GM21526 (cell line): ENCODE results near the gene SNRK.

Source experiments
- ATAC-seq: cut with Tn5 transposase; IDR thresholded peaks from one replicate; pipeline ENCODE4 v1.9.1; 2021; ENCODE audit warnings: moderate library complexity; ENCODE audit not compliant: unreplicated experiment, low FRiP score

The SNRK gene

DNA sequence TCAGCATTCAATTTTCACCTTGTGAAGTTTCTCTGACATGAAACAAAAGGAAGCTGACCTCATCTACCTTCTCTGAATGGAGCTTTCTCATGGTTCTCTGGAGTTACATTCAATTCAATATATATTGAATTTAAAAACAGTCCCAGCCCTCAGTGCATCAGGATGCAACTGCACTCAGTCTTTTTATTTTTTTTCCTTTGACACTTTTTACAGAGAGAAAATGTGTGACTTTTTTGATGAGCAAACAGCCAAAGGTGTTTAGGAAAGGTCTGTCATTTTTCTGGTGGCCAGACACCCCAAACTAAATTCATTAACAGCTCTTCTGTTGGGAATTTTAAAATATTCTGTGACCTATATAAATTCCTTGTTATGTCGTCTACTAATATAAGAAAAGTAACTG lies 19.3 kb upstream of the SNRK start:
- no peak for ATAC-seq

DNA sequence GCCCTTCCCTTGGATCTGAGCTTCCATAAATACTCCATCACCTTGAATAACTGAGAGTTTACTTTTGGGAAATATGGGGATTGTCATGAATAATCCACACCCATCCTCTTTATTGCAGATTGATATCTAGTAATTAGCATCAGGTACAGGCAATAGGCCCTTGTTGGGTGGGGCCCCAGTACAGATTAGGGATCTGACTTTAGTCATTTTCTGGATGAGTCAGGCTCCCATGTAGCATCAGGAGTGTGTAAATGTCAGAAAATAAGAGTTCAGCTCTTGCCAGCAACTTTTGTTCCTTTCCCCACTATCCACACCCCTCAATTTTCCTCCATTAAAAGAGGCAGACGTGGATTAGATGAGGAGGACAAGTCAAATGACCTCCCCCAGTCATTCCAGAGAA lies 17.7 kb upstream of the SNRK start:
- no peak for ATAC-seq

DNA sequence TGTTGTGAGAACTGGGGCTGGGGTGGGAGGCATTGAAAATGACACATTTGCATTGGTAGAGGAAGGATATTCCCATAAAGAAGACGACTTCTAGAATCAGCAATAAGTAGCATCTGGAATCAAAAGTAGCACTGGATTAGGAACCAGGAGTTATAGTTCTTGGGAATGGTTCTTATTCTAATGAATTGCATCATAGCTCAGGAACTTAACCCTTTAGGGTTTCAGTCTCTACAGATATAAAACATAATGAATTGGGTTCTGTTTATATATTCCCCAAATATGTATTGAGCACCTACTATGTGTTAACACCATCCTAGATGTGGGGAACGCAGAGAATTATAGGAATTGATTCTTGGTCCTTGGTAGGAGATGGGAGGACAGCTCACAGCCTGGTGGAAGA lies 16.3 kb upstream of the SNRK start:
- no peak for ATAC-seq

DNA sequence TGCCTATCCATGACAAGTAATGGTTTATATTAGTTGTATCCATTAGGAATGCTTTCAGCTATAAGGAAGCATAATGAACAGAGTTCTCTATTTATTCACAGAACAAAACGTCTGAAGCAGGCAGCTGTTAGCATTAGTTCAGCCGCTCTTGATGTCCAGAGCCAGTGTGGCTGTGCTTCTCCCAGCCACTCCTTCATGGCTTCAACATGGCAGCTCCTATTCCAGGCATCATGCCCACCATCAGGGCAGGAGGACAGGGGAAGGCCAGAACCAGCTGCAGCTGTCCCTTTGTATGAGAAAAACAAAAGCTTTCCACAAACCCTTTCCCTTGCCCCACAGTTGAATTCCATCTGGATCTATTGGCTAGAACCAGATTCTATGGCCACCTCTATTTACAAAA lies 12.9 kb upstream of the SNRK start:
- no peak for ATAC-seq

DNA sequence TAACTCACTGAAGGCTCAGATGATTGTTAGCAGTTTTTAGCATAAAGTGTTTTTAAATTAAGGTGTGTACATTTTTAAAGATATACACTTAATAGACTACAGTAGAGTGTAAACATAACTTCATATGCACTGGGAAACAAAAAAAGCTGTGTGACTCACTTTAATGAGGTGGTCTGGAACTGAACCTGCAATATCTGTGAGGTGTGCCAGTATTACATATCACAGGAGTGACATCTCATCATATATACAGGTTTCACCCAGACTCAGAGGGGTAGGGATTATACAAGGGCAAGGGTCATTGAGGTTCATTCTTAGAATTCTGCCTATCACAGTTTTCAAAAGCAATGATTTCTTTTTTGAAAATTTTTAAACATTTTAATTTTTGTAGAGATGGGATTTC lies 7.3 kb upstream of the SNRK start:
- ATAC-seq: no peak

DNA sequence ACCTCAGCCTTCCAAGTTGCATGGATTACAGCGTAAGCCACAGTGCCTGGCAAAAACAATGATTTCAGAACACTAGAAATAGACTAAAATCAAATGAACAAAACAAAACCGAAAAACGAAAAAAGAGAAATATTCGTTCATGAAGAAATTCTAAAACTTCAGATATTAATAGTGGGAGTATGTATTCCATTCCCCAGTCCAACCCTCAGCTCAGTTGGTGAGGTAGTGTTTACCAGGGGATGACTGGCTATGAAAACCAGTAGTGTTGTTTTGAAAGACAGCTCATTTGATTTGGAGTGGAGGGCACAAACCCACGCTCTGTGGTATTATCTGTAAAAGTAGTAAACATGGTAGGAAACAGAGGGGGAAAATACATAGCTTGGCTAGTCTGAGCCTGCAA lies 6.8 kb upstream of the SNRK start:
- ATAC-seq: no peak

DNA sequence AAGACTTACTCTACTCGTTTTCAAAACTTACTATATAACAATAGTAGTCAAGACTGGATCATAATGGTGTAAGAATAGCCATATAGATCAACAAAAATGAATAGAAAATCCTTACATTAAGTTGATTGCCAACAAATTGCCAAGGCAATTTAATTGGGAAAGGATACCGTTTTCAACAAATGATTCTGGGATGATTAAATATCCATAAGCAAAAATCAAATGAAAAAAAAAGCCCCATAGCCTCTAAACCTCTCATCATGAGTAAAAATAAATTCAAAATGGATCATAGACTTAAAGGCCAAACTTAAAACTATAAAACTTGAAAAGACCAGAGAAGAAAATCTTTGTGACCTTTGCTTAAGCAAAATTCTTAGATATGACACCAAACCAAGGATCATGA lies 5.3 kb upstream of the SNRK start:
- ATAC-seq: no peak

DNA sequence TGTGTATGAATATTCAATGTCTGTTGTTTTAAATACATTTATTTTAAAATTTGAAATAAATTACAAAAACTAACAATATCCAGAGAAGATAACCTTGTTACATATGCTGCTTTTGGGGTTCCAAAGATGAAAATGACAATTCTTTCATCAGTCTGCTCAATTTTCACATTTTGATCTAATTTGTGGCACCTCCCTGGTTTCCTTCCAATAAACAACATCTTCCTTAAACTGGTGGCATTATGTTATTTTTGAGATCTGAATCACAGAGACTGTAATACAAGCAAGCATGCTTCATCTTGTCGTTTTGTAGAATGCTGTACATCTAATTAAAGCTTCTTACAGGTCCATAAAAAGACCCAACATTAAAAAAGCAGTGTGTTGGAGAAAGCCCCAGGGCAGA lies 2.2 kb upstream of the SNRK start:
- no peak for ATAC-seq

DNA sequence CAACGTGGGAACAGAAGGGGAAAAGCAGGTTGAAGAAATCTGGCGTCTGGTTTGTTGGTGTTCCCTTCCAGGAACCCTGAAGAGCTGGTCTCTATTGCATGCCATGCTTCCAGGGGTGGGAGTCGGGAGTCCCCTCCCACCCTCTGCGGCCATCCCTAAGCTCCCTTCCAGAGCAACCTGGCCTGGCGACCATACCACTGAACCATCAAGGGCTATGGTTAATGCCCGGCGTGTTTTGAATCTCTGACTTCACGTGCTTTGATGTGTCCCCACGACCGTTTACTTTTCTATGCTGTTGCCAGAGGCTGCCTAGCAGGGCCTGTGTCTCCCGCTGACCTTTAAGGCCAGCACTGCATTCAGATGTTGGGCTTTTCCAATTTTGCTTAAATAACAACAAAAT lies 696 bp upstream of the SNRK start:
- no peak for ATAC-seq

DNA sequence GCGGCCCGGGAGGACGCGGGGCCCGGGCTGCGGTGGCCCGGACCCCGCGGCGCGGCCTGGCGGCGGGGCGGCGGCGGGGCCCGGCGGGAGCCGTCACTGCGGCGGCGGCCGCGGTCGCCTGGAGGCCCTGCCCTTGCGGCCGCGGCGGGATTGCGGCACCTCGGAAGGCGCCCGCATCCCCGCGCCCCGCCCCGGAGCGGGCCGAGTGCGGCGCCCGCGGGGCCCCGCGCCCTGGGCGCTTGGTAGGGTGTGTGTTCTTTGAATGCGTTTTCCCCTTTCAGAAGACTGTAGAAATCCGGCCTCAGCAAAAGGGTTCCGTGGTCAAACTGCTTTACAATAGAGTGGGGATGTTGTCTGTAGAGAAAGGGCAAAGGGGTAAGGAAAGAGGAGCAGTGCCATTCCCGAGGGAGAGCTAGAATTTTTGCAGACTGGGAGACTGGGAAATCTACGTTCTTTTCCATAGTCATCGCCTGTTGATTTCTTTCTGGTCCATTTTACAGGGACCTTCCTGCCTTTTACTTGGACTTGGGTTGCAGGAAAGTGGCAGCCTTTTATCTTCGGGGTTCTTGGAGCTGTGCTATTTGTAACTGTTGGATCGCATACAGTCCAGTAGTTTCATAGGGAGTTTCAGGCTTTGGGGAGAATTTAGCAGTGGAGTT lies 630 bp downstream of the SNRK start:
- peak; percentile 30 for ATAC-seq

DNA sequence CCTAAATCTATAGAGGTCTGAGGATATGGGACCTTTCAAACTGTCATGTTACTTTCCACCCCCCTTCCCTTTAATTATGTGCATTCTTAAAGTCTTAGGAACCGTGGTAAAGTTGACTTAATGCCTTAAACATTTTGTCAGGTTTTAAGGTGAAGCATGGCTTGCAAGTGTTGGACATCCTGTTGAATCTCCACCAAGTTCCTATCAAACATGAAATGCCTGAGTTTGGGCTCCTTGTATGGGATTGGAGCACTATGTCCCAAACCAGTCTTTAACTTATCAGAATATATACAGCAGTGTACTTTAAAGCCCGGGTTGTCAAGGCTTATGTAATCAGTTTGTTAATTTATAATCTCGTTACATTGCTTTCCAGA lies 1.1 kb downstream of the SNRK start:
- ATAC-seq: no peak

DNA sequence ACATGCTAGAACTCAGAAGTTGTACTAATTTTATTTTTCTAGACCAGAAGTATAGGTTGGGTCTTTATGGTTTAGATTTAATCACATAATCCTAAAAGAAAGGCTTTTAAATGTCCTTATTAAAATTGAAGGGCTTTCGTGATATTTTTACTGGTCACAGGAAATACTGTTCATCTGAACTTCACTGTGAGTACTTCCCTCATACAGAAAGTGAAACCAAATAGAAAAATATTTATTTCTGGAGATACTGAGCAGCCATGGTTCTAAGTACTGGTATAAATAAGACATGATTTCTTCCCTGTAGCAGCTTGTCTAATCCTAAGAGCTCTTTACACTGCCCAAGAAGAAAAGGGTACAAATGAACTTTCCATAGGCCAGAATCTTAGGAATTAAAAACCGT lies 2.0 kb downstream of the SNRK start:
- peak; percentile 47 for ATAC-seq

DNA sequence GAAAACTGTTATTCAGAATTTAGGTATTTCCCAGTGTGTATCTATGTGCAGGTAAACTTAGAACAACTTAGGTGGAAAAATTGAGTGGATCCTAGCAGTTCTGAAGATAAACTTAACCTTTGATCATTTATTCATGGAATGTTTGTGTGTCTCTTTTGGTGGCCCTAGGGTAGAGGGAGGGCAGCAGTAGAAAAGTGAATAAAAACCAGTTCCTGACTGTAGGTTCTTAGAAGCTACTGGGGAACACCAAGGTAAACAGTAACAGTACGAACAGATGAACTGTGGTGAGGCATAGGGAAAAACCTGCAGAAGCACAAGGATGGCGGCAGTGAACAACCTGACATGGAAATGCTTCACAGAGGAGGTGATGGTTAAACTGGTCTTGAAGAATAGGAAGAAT lies 2.5 kb downstream of the SNRK start:
- ATAC-seq: no peak

DNA sequence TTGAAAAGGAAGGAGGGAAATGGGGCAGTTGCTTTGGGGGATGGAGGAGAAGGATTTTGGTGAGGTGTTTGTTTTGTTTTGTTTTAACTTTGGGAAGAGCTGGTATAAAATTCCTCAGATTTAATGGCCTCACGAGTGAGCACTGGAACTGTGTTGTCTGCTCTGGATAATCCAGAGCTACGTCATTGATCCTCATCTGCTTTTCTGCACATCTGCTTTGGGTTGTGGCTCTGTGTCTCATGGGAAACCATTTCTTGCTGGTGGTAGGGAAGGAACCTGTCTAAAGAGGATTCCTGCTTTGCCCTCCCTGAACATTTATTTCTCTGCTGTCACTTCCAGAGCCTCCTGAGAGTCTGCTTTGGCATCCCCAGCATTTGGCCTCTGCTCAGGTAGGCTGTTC lies 3.1 kb downstream of the SNRK start:
- no peak for ATAC-seq

DNA sequence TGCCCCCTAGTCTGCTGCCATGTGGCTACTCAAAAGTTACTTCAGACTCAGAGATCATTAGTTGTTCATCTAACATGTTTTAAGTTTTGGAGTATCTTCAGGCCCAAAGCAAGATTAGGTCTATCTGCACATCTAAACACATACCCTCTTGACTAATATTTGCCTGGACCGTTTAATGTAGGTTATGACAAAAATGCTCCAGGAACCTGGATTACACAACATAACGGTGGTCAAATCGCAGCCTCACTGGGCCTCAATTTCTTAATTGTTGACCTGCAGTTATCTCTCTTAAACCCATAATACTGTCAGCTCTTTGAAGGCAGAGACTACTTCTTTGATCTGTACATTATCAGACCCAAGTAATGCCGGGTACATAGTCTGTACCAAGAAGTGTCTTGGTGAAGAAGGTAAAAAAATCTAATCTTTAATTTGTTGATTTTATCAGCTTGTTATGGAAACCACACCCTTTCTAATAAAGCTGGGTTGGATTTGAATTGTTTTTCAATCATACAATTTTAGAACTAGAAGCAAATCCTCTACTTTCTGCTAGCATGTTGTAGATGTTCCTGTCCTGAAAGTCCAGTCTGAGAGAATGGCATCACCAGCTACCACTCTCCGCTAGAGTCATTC lies 3.6 kb downstream of the SNRK start:
- ATAC-seq: no peak

DNA sequence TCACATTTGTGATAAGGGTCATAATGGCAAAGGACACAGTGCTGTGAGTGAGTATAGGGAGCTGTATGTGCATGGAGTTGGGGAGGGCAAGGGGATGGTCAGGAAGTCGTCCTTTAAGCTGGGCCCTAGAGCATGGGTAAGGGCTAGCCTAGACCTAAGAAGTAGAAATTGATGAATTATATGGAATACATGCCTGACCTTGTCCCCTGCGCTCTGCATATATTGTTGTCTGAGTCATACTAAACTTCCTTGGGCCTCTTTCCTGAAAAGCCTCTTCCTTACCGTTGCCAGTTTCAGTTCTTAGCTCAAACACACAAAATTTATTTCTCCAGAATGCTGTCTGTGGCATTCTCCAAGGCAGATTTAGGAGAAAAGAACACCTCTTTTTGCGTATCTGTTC lies 4.6 kb downstream of the SNRK start:
- ATAC-seq: no peak

DNA sequence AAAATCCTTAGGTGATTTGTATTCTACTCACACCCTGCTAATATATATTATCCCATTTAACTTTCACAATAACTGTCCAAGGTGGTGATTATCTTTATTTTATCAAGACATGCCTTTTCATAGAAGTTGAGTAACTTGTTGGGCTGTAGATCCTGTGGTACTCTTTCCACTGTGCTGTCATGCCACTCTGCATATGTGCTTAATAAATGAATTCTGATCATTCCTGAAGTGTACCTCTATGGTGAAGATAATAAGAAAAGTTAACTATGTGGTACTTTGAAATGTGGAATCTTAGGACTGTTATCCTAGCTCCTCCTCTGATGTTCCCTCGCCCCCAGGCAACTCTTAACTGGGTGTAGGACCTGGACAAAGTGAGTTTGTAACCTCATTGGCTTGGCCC lies 5.2 kb downstream of the SNRK start:
- no peak for ATAC-seq

DNA sequence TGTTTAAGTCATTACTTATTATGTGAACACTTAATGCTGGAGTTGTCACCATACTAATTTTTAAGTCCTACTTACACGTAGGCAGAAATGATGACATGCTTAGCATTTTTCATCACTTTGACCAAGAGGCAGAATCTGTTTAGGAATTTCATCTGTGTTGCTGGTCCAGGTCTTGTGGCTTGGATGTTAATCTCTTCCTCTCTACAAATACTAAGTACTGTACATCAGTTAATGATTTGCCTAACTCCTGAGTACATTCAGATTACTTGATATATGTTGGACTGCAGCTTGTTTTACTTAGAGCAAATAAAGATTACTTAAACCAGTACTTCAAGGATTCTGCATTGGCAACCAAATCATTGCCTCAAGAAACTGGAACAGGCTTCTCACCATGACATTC lies 8.6 kb downstream of the SNRK start:
- no peak for ATAC-seq

DNA sequence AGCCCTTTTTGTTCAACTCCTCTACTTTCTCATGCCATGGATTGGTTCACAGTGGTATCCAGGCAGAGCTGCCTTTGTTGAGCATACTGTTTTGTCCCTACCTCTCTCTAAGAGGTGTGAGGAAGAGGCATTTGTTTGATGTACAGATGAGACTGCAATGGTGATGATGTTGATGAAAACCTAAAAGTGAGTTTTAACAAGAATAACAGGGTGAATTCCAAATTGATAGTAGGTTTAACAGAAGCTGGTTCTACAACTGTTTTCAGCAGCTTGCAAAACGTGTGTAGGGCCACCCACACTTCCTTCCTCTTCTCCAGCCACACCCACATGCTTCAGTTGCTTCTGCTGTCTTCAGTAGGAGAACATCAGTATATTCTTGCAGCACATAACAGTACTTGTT lies 10.2 kb downstream of the SNRK start:
- peak; percentile 89 for ATAC-seq

DNA sequence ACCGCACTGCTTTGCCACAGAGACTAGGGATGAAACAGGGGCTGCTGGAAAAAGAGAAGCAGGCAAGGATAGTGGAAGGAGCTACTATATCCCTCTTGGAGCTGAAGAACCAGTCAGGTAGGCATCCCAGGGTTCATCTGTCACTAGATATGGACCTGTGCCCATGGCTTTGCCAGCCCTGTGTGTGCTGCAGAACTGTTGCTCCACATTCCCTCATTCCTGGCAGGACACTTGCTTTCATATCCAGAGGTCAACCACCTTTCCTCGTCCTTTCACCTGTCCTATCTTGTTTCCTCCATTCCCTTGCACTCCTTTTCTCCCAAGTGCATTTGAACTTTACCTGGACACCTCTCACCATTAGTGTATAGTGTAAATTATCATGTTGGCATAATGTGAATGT lies 12.0 kb downstream of the SNRK start:
- ATAC-seq: no peak

DNA sequence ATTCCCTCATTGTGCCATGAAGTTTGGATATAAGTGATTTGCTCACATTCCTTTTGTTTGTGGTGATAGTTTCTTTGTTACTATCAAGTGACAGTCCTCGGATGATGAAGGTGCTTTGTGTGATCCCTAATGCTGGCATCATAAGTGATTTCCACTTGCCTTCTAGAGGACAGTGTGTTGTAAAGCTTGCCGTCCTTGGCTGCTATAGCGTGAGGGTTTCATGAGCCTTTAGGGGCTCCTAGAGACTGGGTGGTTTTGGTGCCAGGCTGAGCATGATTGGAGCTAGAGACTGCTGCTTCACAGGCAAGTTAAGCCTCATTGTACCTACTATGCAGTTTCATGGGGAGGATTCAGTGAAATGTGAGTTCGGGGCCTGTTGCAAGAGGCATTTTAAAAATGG lies 12.4 kb downstream of the SNRK start:
- no peak for ATAC-seq

DNA sequence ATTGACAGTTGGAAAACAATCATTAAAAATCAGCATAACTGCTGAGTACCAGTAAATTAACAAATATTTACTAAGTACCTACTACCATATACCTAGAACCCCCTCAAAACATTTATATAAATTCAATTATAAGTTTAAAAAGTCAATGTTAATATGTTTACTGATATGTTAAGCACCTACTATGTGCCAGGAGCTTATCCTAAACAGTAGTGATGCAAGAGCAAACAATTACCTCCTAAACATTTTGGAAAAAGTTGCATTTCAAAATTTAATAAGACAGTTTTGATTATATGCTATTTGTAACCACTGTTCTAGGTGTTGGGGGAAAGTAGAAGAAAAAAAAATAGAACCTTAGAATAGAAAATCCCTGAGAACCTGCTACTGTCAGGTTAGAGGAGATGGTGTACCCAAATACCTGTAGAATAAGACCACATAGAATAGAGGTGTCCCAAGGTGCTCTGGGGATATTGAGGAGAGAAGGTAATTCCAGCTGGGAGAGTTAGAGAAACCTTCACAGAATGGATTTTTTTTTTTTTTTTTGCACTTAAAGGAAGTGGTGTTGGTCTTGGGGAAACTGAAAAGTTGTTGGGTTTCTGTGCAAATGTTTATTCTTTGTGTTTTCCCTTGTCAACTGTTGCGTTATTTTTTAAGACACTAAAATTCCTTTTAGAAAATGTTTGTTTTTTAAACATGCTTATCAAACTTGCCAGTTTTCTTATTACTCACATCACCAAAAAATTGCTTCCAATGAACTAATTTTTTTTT lies 16.0 kb downstream of the SNRK start:
- no peak for ATAC-seq
